Testis (tissue), 2 donors: Measurements from ENCODE around the gene PACSIN3.

Source experiments
- CTCF ChIP-seq, 3 experiments: fragments of 450-650 bp in 2 of 3; fragments of 200-600 bp in 1 of 3; sonication (generic) in 1 of 3; IDR thresholded peaks; one replicate each; pipeline ENCODE4 v1.5.1; 2016 to 2019; ENCODE audit warnings: antibody characterized with exemption in 3 of 3, mild to moderate bottlenecking in 2 of 3, moderate library complexity in 1 of 3
- POLR2A ChIP-seq: fragments of 450-650 bp; IDR thresholded peaks from one replicate; pipeline ENCODE4 v1.6.1; 2017; ENCODE audit warnings: antibody characterized with exemption, mild to moderate bottlenecking, moderate library complexity

GRCh38 chr11:47149782-47150181, 36.5 kb downstream of the PACSIN3 start:
- TF ChIP-seq CTCF (IDR thresholded peaks at IDR 0.05) (no peak), POLR2A (no peak)
